Vagina (tissue), 2 donors: ENCODE data around the gene SYNDIG1L.

Experiments
- CTCF ChIP-seq, 3 experiments: fragments of 450-650 bp in 2 of 3; fragments of 200-600 bp in 1 of 3; sonication (generic) in 1 of 3; IDR thresholded peaks; one replicate each; pipeline ENCODE4 v1.5.1; 2017 to 2019; ENCODE audit warnings: antibody characterized with exemption in 3 of 3, mild to moderate bottlenecking in 2 of 3, moderate library complexity in 2 of 3
- POLR2A ChIP-seq, 2 donors: fragments of 450-650 bp; IDR thresholded peaks; one replicate each; pipeline ENCODE4 v1.6.1; 2017; ENCODE audit warnings: antibody characterized with exemption in 2 of 2, mild to moderate bottlenecking in 2 of 2, moderate library complexity in 2 of 2

- TF ChIP-seq POLR2A (IDR thresholded peaks at IDR 0.05) (no peak), CTCF (IDR thresholded peaks at IDR 0.05) (no peak)
Measured at GRCh38 chr14:74459976-74460375, 34.0 kb upstream of the SYNDIG1L start.
